CD1c-positive myeloid dendritic cell (primary cell): Measurements from ENCODE around the gene EYA4.

ENCODE experiments used
- DNase-seq: peaks from one replicate; pipeline ENCODE4 v3.0.0-alpha.2; 2016; ENCODE audit errors: extremely low spot score

EYA4 gene

GRCh38 chr6:133456439-133456838 is 215.3 kb downstream of the EYA4 start:
- DNase-seq, result no peak

GRCh38 chr6:133456944-133457343 is 215.8 kb downstream of the EYA4 start:
- DNase-seq, result no peak

GRCh38 chr6:133460101-133460500 is 218.9 kb downstream of the EYA4 start:
- DNase-seq, result no peak

GRCh38 chr6:133463790-133464189 is 222.6 kb downstream of the EYA4 start:
- DNase-seq, result no peak

- DNase-seq, result no peak
These were observed 225.5 kb downstream of the EYA4 start for GRCh38 chr6:133466680-133467079.

- DNase-seq, result no peak
These were observed 226.2 kb downstream of the EYA4 start for GRCh38 chr6:133467231-133467981.

GRCh38 chr6:133467982-133468380 is 226.8 kb downstream of the EYA4 start:
- no peak for DNase-seq

- DNase-seq, result no peak
These were observed 227.4 kb downstream of the EYA4 start for GRCh38 chr6:133468591-133468990.

- no peak for DNase-seq
These were observed 233.4 kb downstream of the EYA4 start for GRCh38 chr6:133474516-133474915.

GRCh38 chr6:133478673-133479072 is 237.5 kb downstream of the EYA4 start:
- DNase-seq, result no peak

GRCh38 chr6:133487174-133487573 is 246.0 kb downstream of the EYA4 start:
- no peak for DNase-seq

- no peak for DNase-seq
These were observed 254.2 kb downstream of the EYA4 start for GRCh38 chr6:133495205-133495903.

- no peak for DNase-seq
These were observed 258.5 kb downstream of the EYA4 start for GRCh38 chr6:133499662-133500061.

GRCh38 chr6:133501675-133502270 is 260.6 kb downstream of the EYA4 start:
- no peak for DNase-seq

GRCh38 chr6:133502441-133503335 is 261.5 kb downstream of the EYA4 start:
- no peak for DNase-seq

GRCh38 chr6:133503336-133503729 is 262.2 kb downstream of the EYA4 start:
- DNase-seq, result no peak

GRCh38 chr6:133504158-133504557 is 263.0 kb downstream of the EYA4 start:
- DNase-seq, result no peak

GRCh38 chr6:133504761-133505160 is 263.6 kb downstream of the EYA4 start:
- DNase-seq, result no peak

GRCh38 chr6:133505681-133506080 is 264.5 kb downstream of the EYA4 start:
- no peak for DNase-seq

- DNase-seq, result no peak
These were observed 271.4 kb downstream of the EYA4 start for GRCh38 chr6:133512410-133513016.

- no peak for DNase-seq
These were observed 282.7 kb downstream of the EYA4 start for GRCh38 chr6:133523816-133524215.

GRCh38 chr6:133526436-133526835 is 285.3 kb downstream of the EYA4 start:
- DNase-seq, result no peak
